Measurements from ENCODE around the gene LDLRAD3.

Gene LDLRAD3

GRCh38 chr11:36271794-36272407, 328.0 kb downstream of the LDLRAD3 start:
- ChIA-PET CTCF (interaction anchor here (1.3 to 8.5 kb wide), 4 partner anchors 13 to 785 kb away, joined by 4 to 58 read pairs (median 10); no protein-coding TSS in a partner anchor), POLR2A (no interaction called here)
- H3K27ac ChIP-seq (ENCODE audit: insufficient read depth in 1 of 2, low read depth in 1 of 2, low read length in 2 of 2, poor library complexity in 1 of 2, severe bottlenecking in 2 of 2), result no peak overlapping the region
- DNase-seq, result peak in 1 of 3 donors; percentile 10
- 63% methylated on average over 4 of the region's 5 CpGs for WGBS (ENCODE audit: insufficient coverage)
- no peaks in the 10 kb centered on the region for H3K4me1 ChIP-seq (ENCODE audit: control extremely low read depth in 1 of 4, control insufficient read depth in 4 of 4, insufficient read depth in 4 of 4, low read length in 3 of 4)
- no peaks in the 10 kb centered on the region for H3K27me3 ChIP-seq (replicated peaks in 2 of 5; ENCODE audit: control insufficient read depth in 4 of 5, insufficient read depth in 5 of 5, low read length in 4 of 5)
- H3K9me3 ChIP-seq (ENCODE audit: control extremely low read depth in 1 of 5, control insufficient read depth in 4 of 5, insufficient read depth in 2 of 5, low read depth in 1 of 5, low read length in 4 of 5), result peaks cover 0 to 7% (median 4%) of the 10 kb centered on the region in 5 experiments
- no peak overlapping the region for H3K4me3 ChIP-seq (ENCODE audit: control insufficient read depth in 1 of 7, extremely low read depth in 1 of 7, insufficient read depth in 4 of 7, low read depth in 2 of 7, low read length in 6 of 7)
- peaks cover 26 to 60% (median 48%) of the 10 kb centered on the region in 4 experiments for H3K36me3 ChIP-seq (ENCODE audit: control insufficient read depth in 4 of 4, insufficient read depth in 4 of 4, low read length in 3 of 4)

- Histone ChIP-seq H3K9me3 (ENCODE audit: control extremely low read depth in 1 of 5, control insufficient read depth in 4 of 5, insufficient read depth in 2 of 5, low read depth in 1 of 5, low read length in 4 of 5) (peaks cover 0 to 7% (median 4%) of the 10 kb centered on the region in 5 experiments), H3K27me3 (replicated peaks in 2 of 5; ENCODE audit: control insufficient read depth in 4 of 5, insufficient read depth in 5 of 5, low read length in 4 of 5) (no peaks in the 10 kb centered on the region), H3K27ac (ENCODE audit: insufficient read depth in 1 of 2, low read depth in 1 of 2, low read length in 2 of 2, poor library complexity in 1 of 2, severe bottlenecking in 2 of 2) (no peak overlapping the region), H3K36me3 (ENCODE audit: control insufficient read depth in 4 of 4, insufficient read depth in 4 of 4, low read length in 3 of 4) (peaks cover 26 to 68% (median 51%) of the 10 kb centered on the region in 4 experiments), H3K4me3 (ENCODE audit: control insufficient read depth in 1 of 7, extremely low read depth in 1 of 7, insufficient read depth in 4 of 7, low read depth in 2 of 7, low read length in 6 of 7) (no peak overlapping the region), H3K4me1 (ENCODE audit: control extremely low read depth in 1 of 4, control insufficient read depth in 4 of 4, insufficient read depth in 4 of 4, low read length in 3 of 4) (no peaks in the 10 kb centered on the region)
- ChIA-PET POLR2A (no interaction called here), CTCF (interaction anchor here (1.3 to 8.5 kb wide), 5 partner anchors 9 to 786 kb away, joined by 4 to 58 read pairs (median 6); no protein-coding TSS in a partner anchor)
- no peak for DNase-seq
- WGBS (ENCODE audit: insufficient coverage), result 100% methylated on average over 3 of the region's 3 CpGs
These were observed 329.2 kb downstream of the LDLRAD3 start for GRCh38 chr11:36273110-36273509.

GRCh38 chr11:36274414-36274813, 330.6 kb downstream of the LDLRAD3 start:
- H3K4me1 ChIP-seq (ENCODE audit: control extremely low read depth in 1 of 4, control insufficient read depth in 4 of 4, insufficient read depth in 4 of 4, low read length in 3 of 4), result no peaks in the 10 kb centered on the region
- ChIA-PET CTCF (interaction anchor here (0.9 to 8.5 kb wide), 7 partner anchors 8 to 204 kb away, joined by 3 to 58 read pairs (median 5); no protein-coding TSS in a partner anchor), POLR2A (no interaction called here)
- no peak for DNase-seq
- H3K9me3 ChIP-seq (ENCODE audit: control extremely low read depth in 1 of 5, control insufficient read depth in 4 of 5, insufficient read depth in 2 of 5, low read depth in 1 of 5, low read length in 4 of 5), result peaks cover 0 to 7% (median 4%) of the 10 kb centered on the region in 5 experiments
- no peak overlapping the region for H3K27ac ChIP-seq (ENCODE audit: insufficient read depth in 1 of 2, low read depth in 1 of 2, low read length in 2 of 2, poor library complexity in 1 of 2, severe bottlenecking in 2 of 2)
- 98% methylated on average over 7 of the region's 7 CpGs for WGBS (ENCODE audit: insufficient coverage)
- no peak overlapping the region for H3K4me3 ChIP-seq (ENCODE audit: control insufficient read depth in 1 of 7, extremely low read depth in 1 of 7, insufficient read depth in 4 of 7, low read depth in 2 of 7, low read length in 6 of 7)
- peaks cover 26 to 80% (median 62%) of the 10 kb centered on the region in 4 experiments for H3K36me3 ChIP-seq (ENCODE audit: control insufficient read depth in 4 of 4, insufficient read depth in 4 of 4, low read length in 3 of 4)
- H3K27me3 ChIP-seq (replicated peaks in 2 of 5; ENCODE audit: control insufficient read depth in 4 of 5, insufficient read depth in 5 of 5, low read length in 4 of 5), result no peaks in the 10 kb centered on the region

- Histone ChIP-seq H3K4me1 (ENCODE audit: control extremely low read depth in 1 of 4, control insufficient read depth in 4 of 4, insufficient read depth in 4 of 4, low read length in 3 of 4) (no peaks in the 10 kb centered on the region), H3K4me3 (ENCODE audit: control insufficient read depth in 1 of 7, extremely low read depth in 1 of 7, insufficient read depth in 4 of 7, low read depth in 2 of 7, low read length in 6 of 7) (no peak overlapping the region), H3K9me3 (ENCODE audit: control extremely low read depth in 1 of 5, control insufficient read depth in 4 of 5, insufficient read depth in 2 of 5, low read depth in 1 of 5, low read length in 4 of 5) (peaks cover 0 to 15% (median 3%) of the 10 kb centered on the region in 5 experiments), H3K27me3 (replicated peaks in 2 of 5; ENCODE audit: control insufficient read depth in 4 of 5, insufficient read depth in 5 of 5, low read length in 4 of 5) (no peaks in the 10 kb centered on the region), H3K36me3 (ENCODE audit: control insufficient read depth in 4 of 4, insufficient read depth in 4 of 4, low read length in 3 of 4) (peaks cover 10 to 57% (median 48%) of the 10 kb centered on the region in 4 experiments), H3K27ac (ENCODE audit: insufficient read depth in 1 of 2, low read depth in 1 of 2, low read length in 2 of 2, poor library complexity in 1 of 2, severe bottlenecking in 2 of 2) (no peak overlapping the region)
- 97% methylated on average over 12 of the region's 13 CpGs for WGBS (ENCODE audit: insufficient coverage)
- DNase-seq, result no peak
- POLR2A ChIA-PET, result no interaction called here
- CTCF ChIA-PET, result interaction anchor here (1.0 to 2.9 kb wide), 2 partner anchors 8 to 20 kb away, joined by 4 to 7 read pairs; no protein-coding TSS in a partner anchor
These were observed 334.8 kb downstream of the LDLRAD3 start for GRCh38 chr11:36278531-36279282.

- H3K9me3 ChIP-seq (ENCODE audit: control extremely low read depth in 1 of 5, control insufficient read depth in 4 of 5, insufficient read depth in 2 of 5, low read depth in 1 of 5, low read length in 4 of 5), result peaks cover 0 to 15% (median 4%) of the 10 kb centered on the region in 5 experiments
- no peak for DNase-seq
- WGBS (ENCODE audit: insufficient coverage), result no CpG with 5 or more reads among the region's 1 CpG
- no peak overlapping the region for H3K27ac ChIP-seq (ENCODE audit: insufficient read depth in 1 of 2, low read depth in 1 of 2, low read length in 2 of 2, poor library complexity in 1 of 2, severe bottlenecking in 2 of 2)
- H3K27me3 ChIP-seq (replicated peaks in 2 of 5; ENCODE audit: control insufficient read depth in 4 of 5, insufficient read depth in 5 of 5, low read length in 4 of 5), result no peaks in the 10 kb centered on the region
- H3K4me1 ChIP-seq (ENCODE audit: control extremely low read depth in 1 of 4, control insufficient read depth in 4 of 4, insufficient read depth in 4 of 4, low read length in 3 of 4), result no peaks in the 10 kb centered on the region
- ChIA-PET POLR2A (no interaction called here), CTCF (interaction anchor here (1.1 to 2.9 kb wide), 3 partner anchors 14 to 43 kb away, joined by 3 to 7 read pairs (median 5); no protein-coding TSS in a partner anchor)
- H3K36me3 ChIP-seq (ENCODE audit: control insufficient read depth in 4 of 4, insufficient read depth in 4 of 4, low read length in 3 of 4), result peaks cover 6 to 42% (median 34%) of the 10 kb centered on the region in 4 experiments
- H3K4me3 ChIP-seq (ENCODE audit: control insufficient read depth in 1 of 7, extremely low read depth in 1 of 7, insufficient read depth in 4 of 7, low read depth in 2 of 7, low read length in 6 of 7), result no peak overlapping the region
These were observed 336.7 kb downstream of the LDLRAD3 start for GRCh38 chr11:36280531-36280930.

Data from common myeloid progenitor, CD34-positive (primary cell).